Neural crest cell (in vitro differentiated cells): Measurements from ENCODE around the gene ANKRD24. TPM values are rescaled to one million over a fixed set of nuclear protein-coding genes. Genes with fewer than 3 reads are reported as not detected.
"Not testable (repeated sequence)": the region's sequence is repeated elsewhere in the genome, so short reads cannot be mapped to it uniquely, and the experiment has no call there.

Experiments
- DNase-seq: peaks from one replicate; pipeline ENCODE4 v3.0.0; 2021; ENCODE audit warnings: low read depth, mixed read lengths, low spot score
- H3K27ac Mint-ChIP-seq: one replicate; pipeline ENCODE4 v1.8.0; 2021; ENCODE audit warnings: mild to moderate bottlenecking, mixed read lengths; ENCODE audit not compliant: unreplicated experiment
- H3K27me3 Mint-ChIP-seq: 2 replicates; pipeline ENCODE4 v1.8.0; 2021; ENCODE audit warnings: low read depth, mild to moderate bottlenecking, mixed read lengths
- H3K36me3 Mint-ChIP-seq: 2 replicates; pipeline ENCODE4 v1.8.0; 2021; ENCODE audit warnings: low read depth, mild to moderate bottlenecking, mixed read lengths
- H3K4me1 Mint-ChIP-seq: 2 replicates; pipeline ENCODE4 v1.8.0; 2021; ENCODE audit warnings: mixed read lengths
- H3K4me3 Mint-ChIP-seq: one replicate; pipeline ENCODE4 v1.8.0; 2021; ENCODE audit warnings: mild to moderate bottlenecking, mixed read lengths
- H3K9me3 Mint-ChIP-seq: 2 replicates; pipeline ENCODE4 v1.8.0; 2021; ENCODE audit warnings: mixed read lengths
- CTCF ChIP-seq: fragments of 200-600 bp; sonication (generic); conservative IDR thresholded peaks from 2 replicates; pipeline ENCODE4 v1.5.0; 2021; ENCODE audit warnings: antibody characterized with exemption, mild to moderate bottlenecking
- total RNA-seq: library from RNA; stranded (reverse); gene quantifications from 2 replicates; pipeline ENCODE4 v1.2.1, GENCODE V29; 2021

Gene ANKRD24
- total RNA-seq, 1 donor from 2014 or later: 0.19 TPM

DNA sequence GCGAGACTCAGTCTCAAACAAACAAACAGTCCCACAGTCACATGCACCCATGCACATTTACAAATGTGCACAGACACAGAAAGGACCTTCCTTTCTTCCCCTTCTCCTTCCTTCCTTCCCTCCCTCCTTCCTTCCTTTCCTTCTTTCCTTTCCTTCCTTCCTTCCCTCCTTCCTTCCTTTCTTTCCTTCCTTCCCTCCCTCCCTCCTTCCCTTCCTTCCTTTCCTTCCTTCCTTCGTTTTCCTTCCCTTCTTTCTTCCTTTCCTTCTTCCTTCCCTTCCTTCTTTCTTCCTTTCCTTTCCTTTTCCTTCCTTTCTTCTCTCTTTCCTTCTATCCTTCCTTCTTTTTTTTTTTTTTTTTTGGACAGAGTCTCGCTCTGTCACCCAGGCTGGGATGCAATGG is 30.6 kb downstream of the ANKRD24 start:
- DNase-seq: no peak
- no peak overlapping the region for H3K27ac Mint-ChIP-seq
- no peak overlapping the region for H3K4me3 Mint-ChIP-seq
- no peaks in the 10 kb centered on the region for H3K9me3 Mint-ChIP-seq
- H3K4me1 Mint-ChIP-seq: no peaks in the 10 kb centered on the region
- H3K27me3 Mint-ChIP-seq: peaks cover 42% of the 10 kb centered on the region
- no peaks in the 10 kb centered on the region for H3K36me3 Mint-ChIP-seq
- no peak for TF ChIP-seq CTCF

- H3K27ac Mint-ChIP-seq: no peak overlapping the region
- H3K36me3 Mint-ChIP-seq: no peaks in the 10 kb centered on the region
- no peak overlapping the region for H3K4me3 Mint-ChIP-seq
- no peak for TF ChIP-seq CTCF
- no peaks in the 10 kb centered on the region for H3K4me1 Mint-ChIP-seq
- H3K9me3 Mint-ChIP-seq: no peaks in the 10 kb centered on the region
- no peak for DNase-seq
- peaks cover 35% of the 10 kb centered on the region for H3K27me3 Mint-ChIP-seq
Measured at GRCh38 chr19:4215807-4216206, 33.3 kb downstream of the ANKRD24 start.

DNA sequence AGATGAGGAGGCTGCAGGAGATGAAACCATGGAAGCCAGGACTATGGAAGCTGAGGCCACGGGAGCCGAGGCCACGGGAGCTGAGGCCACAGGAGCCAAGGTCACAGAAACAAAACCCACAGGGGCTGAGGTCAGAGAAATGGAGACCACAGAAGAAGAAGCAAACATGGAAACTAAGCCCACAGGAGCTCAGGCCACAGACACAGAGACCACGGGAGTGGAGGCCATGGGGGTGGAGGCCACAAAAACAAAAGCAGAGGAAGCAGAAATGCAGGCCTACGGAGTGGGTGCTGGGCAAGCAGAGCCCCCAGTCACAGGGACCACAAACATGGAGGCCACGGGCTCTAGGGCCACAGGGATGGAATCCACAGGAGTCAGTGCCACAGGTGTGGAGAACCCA is 34.4 kb downstream of the ANKRD24 start:
- Mint-ChIP-seq H3K36me3 (no peaks in the 10 kb centered on the region), H3K27me3 (peaks cover 29% of the 10 kb centered on the region), H3K27ac (no peak overlapping the region), H3K4me3 (no peak overlapping the region), H3K4me1 (no peaks in the 10 kb centered on the region), H3K9me3 (no peaks in the 10 kb centered on the region)
- no peak for TF ChIP-seq CTCF
- no peak for DNase-seq

DNA sequence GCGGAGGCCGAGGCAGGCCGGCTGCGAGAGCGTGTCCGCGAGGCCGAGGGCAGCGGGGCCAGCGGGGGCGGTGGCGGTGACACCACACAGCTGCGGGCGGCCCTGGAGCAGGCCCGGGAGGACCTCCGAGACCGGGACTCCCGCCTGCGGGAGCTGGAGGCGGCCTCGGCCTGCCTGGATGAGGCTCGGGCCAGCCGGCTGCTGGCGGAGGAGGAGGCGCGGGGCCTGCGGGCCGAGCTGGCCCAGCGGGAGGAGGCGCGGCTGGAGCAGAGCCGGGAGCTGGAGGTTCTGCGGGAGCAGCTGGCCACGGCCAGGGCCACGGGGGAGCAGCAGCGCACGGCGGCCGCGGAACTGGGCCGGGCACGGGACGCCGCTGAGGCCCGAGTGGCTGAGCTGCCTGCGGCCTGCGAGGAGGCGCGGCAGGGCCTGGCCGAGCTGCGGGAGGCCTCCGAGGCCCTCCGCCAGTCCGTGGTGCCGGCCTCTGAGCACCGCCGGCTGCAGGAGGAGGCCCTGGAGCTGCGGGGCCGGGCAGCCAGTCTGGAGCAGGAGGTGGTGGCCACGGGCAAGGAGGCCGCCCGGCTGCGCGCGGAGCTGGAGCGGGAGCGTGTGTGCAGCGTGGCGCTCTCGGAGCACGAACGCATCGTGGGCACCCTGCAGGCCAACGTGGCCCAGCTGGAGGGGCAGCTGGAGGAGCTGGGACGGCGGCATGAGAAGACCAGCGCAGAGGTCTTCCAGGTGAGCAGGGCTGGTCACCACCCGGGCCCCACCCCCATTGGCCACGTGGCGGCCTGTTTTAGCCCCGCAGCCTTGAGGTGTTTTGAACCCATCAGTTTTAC is 35.2 kb downstream of the ANKRD24 start:
- Mint-ChIP-seq H3K27me3 (peaks cover 22% of the 10 kb centered on the region), H3K4me1 (no peaks in the 10 kb centered on the region), H3K36me3 (no peaks in the 10 kb centered on the region), H3K4me3 (no peak overlapping the region), H3K9me3 (no peaks in the 10 kb centered on the region), H3K27ac (no peak overlapping the region)
- TF ChIP-seq CTCF: no peak
- no peak for DNase-seq

DNA sequence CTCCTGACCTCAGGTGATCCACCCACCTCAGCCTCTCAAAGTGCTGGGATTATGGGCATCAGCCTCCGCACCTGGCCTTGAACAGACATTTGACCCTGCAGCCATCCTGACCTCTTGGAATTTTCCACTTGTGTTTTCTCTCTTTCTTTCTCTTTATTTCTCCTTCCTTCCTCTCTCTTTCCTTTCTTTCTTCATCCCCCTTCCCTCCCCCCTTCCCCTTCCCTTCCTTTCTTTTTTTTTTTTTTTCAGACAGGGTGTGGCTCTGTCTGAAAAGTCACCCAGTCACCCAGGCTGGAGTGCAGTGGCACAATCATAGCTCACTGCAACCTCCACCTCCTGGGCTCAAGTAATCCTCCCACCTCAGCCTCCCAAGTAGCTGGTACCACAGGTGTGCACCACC is 36.0 kb downstream of the ANKRD24 start:
- not testable (repeated sequence) for DNase-seq, H3K36me3 Mint-ChIP-seq
- H3K27me3 Mint-ChIP-seq: peaks cover 14% of the 10 kb centered on the region

GRCh38 chr19:4220188-4220587 is 37.7 kb downstream of the ANKRD24 start:
- no peaks in the 10 kb centered on the region for H3K27me3 Mint-ChIP-seq
- H3K4me1 Mint-ChIP-seq: no peaks in the 10 kb centered on the region
- H3K9me3 Mint-ChIP-seq: no peaks in the 10 kb centered on the region
- no peaks in the 10 kb centered on the region for H3K36me3 Mint-ChIP-seq
- no peak for DNase-seq
- H3K27ac Mint-ChIP-seq: no peak overlapping the region
- no peak overlapping the region for H3K4me3 Mint-ChIP-seq
- TF ChIP-seq CTCF: no peak

More for the DNA sequence above, 36.0 kb downstream of the ANKRD24 start:
- not testable (repeated sequence) for H3K4me1 Mint-ChIP-seq, H3K27ac Mint-ChIP-seq, H3K9me3 Mint-ChIP-seq, H3K4me3 Mint-ChIP-seq
